AG10803 (cell line): ENCODE measurements around the gene RAPGEF1.

Source experiments
- DNase-seq: peaks from one replicate; pipeline ENCODE4 v3.0.0; 2010; ENCODE audit warnings: low read depth
- H3K4me3 ChIP-seq: 2 replicates; pipeline ENCODE4 v1.5.1; 2011; ENCODE audit warnings: mild to moderate bottlenecking, low read length, control low read depth
- TF ChIP-seq, protein P1 (sequence below): conservative IDR thresholded peaks from 2 replicates; pipeline ENCODE4 v1.5.1; 2011; ENCODE audit warnings: mild to moderate bottlenecking, low read length, control low read depth, inconsistent platforms

RAPGEF1 gene

DNA sequence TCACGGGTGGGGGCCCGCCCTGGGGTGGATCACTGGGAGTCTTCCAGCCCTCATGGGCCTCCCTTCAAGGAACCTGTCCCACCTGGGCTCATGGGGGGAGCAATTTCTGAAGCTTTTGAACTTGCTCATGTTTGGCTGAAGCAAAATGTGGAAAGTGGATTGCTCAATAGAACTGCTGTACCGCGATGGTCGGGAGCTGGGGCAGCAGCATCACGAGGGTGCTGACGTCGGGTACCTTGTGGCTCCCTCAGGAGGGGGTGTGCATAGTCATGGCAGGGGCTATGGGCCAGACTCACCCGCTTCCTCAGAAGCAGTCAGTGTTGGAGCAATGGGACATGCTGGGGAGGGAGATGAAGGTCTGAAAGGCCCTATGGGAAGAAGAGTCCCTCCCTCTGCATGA, 136.7 kb downstream of the RAPGEF1 start:
- no peak for DNase-seq
- TF ChIP-seq, protein P1, sequence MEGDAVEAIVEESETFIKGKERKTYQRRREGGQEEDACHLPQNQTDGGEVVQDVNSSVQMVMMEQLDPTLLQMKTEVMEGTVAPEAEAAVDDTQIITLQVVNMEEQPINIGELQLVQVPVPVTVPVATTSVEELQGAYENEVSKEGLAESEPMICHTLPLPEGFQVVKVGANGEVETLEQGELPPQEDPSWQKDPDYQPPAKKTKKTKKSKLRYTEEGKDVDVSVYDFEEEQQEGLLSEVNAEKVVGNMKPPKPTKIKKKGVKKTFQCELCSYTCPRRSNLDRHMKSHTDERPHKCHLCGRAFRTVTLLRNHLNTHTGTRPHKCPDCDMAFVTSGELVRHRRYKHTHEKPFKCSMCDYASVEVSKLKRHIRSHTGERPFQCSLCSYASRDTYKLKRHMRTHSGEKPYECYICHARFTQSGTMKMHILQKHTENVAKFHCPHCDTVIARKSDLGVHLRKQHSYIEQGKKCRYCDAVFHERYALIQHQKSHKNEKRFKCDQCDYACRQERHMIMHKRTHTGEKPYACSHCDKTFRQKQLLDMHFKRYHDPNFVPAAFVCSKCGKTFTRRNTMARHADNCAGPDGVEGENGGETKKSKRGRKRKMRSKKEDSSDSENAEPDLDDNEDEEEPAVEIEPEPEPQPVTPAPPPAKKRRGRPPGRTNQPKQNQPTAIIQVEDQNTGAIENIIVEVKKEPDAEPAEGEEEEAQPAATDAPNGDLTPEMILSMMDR = no peak
- no peak overlapping the region for H3K4me3 ChIP-seq

DNA sequence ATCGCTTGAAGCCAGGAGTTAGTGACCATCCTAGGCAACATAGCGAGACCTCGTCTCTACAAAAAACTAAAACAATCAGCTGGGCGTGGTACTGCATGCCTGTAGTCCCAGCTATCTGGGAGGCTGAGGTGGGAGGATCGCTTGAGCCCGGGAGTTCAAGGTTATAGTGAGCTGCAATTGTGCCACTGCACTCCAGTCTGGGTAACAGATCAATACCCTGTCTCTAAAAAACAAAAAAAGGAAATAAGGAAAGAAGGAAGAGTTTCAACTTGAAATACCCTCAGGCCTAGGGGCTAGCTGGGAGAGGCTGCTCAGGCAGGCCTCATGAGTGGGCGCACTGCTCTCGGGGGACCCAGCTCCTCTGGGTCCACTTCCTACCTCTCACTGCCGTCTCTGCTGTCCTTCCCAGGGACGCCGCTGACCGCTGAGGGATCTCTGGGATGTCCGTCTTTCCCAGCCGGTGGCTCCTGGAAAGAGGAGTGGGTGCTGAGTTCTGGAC, 138.1 kb downstream of the RAPGEF1 start:
- no peak overlapping the region for H3K4me3 ChIP-seq
- DNase-seq = no peak
- TF ChIP-seq, protein P1 = no peak

DNA sequence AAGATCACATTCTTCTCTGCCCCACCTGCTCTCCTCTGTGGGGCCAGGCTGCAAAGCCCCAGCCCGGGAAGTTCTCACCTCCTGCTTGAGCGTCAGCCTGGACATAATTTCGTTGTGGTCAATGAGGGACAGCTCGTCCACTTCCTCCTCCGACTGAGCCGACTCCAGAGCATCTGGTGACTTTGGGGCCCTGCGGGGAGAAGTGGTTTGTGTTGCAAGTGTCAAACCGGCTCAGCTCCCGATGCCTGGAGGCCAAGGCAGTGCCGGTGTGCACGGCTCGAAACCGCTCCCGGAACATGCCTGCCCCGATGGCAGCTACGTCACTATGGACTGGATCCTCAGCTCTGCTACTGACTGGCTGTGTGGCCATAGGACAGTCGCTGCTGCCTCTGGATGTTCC, 141.8 kb downstream of the RAPGEF1 start:
- DNase-seq = no peak
- no peak overlapping the region for H3K4me3 ChIP-seq
- TF ChIP-seq, protein P1 = no peak

DNA sequence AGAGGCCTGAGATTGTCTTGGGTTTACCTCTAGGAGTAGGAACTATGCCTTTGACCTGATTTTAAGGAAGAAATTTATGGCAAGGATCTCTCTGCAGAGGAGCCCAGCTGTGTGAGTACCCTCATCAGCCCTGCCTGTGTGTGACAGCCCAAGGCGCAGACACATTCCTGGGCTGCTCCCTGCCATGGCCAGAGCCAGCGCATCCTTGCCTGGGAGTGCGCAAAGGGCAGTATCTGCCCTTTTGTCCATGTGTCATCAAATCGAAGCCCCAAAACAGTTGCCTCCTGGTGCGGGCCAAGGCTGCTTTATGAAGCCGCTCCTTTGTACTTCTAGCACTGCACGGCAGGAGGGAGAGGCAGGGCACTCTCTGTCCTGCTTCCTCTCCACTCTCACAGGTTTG, 142.6 kb downstream of the RAPGEF1 start:
- TF ChIP-seq, protein P1 = no peak
- no peak for DNase-seq
- H3K4me3 ChIP-seq = no peak overlapping the region

DNA sequence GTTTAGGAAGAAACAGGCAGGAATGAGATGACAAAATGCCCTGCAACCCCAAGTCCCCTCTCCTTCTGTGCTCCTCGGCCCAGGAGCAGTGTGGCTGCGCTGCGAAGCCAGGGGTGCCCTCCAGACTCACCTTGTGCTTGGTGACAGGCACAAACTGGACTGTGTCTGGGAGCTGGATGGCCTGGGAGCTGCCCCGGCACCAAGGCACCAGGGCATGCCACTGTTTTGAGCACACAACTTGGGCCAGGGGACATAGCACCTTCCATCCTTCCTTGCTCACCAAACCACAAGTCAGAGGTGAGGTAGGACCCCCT, 143.5 kb downstream of the RAPGEF1 start:
- H3K4me3 ChIP-seq = no peak overlapping the region
- no peak for DNase-seq
- TF ChIP-seq, protein P1 = no peak

DNA sequence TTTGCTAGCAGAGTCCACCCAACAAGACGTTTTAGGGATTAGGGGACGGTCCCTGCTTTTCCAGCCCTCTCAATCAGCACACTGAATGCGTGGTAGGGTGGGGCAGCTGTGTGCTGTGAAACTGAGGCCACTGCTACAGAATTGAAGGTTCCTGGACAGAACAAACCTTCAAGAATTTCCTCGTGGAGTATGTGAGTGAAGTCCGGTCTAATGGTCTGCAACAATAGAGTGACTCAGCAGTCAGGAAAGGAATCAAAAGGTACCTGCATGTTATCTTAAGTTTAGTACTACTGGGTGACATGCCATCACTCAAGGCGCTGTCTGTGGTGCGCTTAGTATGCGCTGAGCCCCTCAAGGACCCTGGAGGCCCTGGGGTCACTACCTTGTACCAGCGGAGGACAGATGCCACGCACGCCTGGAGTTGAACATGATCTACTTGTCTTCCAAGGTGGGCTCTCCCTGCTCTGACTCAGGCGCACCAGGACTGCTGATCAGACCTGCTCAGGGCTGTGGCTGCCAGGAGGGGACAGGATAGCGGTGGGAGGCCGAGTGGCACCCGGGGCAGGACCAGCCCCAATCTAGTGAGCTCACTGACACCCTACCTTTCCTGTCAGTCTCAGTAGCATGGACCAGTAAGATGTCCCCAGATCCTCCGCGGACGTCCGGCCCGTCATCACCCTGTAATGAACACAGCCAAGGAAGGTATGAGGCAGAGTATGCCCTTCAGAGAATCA, 144.0 kb downstream of the RAPGEF1 start:
- H3K4me3 ChIP-seq = no peak overlapping the region
- no peak for DNase-seq
- TF ChIP-seq, protein P1 = no peak

DNA sequence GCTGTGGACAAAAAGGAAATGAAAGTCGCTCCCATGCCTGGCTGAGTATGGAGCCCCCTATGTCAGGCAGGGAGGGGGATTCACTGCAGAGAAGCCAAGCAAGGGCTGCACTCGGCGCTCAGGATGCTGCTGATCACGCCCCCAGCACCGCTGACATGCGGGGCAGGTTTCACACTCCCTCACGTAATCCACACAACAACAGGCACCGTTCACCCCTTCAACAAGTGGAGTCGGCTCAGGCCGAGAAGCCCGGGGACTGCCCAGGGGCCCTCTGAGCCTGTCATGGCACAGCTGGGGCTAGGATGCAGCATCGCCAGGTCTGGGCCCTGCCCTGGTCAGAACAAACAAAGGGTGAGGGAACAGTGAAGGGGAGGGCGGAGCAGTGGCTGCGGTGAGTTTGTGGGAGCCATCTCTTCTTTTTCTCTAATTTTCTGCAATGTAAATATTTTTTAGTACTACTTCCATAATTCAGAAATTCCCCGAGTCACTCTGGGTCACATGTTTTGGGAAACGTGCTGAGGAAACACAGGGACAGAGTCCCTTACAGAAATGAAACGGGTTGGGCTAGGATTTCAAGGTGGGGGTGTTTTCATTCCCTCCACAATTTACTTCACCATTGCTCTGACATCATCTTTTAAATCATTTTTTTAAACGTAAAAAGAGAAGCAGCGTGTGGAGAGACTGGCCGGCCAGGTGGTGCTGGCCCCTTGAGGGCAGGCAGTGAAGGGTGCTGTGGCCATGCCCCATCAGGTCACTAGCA, 144.8 kb downstream of the RAPGEF1 start:
- TF ChIP-seq, protein P1 = no peak
- H3K4me3 ChIP-seq = no peak overlapping the region
- no peak for DNase-seq
